Measurements from ENCODE around the gene CPLX1. TPM values are rescaled to one million over a fixed set of nuclear protein-coding genes. Genes with fewer than 3 reads are reported as not detected.
A peak's percentile ranks its signal among the peaks of the same experiment; 100 is the strongest.

CPLX1 gene
- total RNA-seq, 1 experiment from 2014 or later, result 3.9 TPM

DNA sequence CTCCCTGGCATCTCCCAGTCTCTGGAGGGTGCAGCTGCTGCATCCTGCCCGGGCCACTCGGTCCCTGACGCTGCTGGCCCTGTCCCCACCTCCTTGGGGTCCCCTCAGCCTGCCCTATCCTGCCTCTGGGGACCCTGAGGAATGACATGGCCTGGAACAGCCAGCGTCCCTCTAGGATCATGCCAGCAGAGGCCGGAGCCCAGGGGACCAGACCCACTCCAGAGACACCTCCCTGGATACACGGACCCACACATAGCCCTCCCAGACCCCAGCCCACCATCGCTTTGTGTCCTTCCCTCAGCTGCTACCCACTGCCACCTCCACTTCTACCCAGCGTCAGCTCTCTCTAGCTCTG lies 35.5 kb downstream of the CPLX1 start:
- no peaks in the 10 kb centered on the region for H3K79me2 ChIP-seq (ENCODE audit: low read depth)
- ChIA-PET POLR2A (ENCODE audit: unreplicated experiment) (no interaction called here), CTCF (no interaction called here)
- no peaks in the 10 kb centered on the region for H4K20me1 ChIP-seq (ENCODE audit: insufficient read depth)
- H3K4me3 ChIP-seq, result no peak overlapping the region
- H3K9me2 ChIP-seq (ENCODE audit: insufficient read depth), result no peaks in the 10 kb centered on the region
- no peaks in the 10 kb centered on the region for H3K9me3 ChIP-seq (ENCODE audit: insufficient read depth, low read depth)
- H2AFZ ChIP-seq, result no peak overlapping the region
- no peaks in the 10 kb centered on the region for H3K27me3 ChIP-seq (ENCODE audit: insufficient read depth, low read depth)
- H3K27ac ChIP-seq, result no peak overlapping the region
- H3F3A ChIP-seq (ENCODE audit: insufficient read depth, low read depth), result no peaks in the 10 kb centered on the region; the same call in 1 of the 2 replicates
- no peaks in the 10 kb centered on the region for H3K4me1 ChIP-seq (replicated peaks; ENCODE audit: insufficient read depth)
- BruUV-seq (replicated peaks), result no TSS peak
- H3K4me2 ChIP-seq, result no peak overlapping the region
- no peak for DNase-seq
- intact Hi-C loops (cut with micrococcal nuclease; ENCODE audit: unreplicated experiment), result no loop called here
- no peak for TF ChIP-seq EZH2 (IDR thresholded peaks at IDR 0.05; ENCODE audit: low read depth)
- TF ChIP-seq, protein P1, sequence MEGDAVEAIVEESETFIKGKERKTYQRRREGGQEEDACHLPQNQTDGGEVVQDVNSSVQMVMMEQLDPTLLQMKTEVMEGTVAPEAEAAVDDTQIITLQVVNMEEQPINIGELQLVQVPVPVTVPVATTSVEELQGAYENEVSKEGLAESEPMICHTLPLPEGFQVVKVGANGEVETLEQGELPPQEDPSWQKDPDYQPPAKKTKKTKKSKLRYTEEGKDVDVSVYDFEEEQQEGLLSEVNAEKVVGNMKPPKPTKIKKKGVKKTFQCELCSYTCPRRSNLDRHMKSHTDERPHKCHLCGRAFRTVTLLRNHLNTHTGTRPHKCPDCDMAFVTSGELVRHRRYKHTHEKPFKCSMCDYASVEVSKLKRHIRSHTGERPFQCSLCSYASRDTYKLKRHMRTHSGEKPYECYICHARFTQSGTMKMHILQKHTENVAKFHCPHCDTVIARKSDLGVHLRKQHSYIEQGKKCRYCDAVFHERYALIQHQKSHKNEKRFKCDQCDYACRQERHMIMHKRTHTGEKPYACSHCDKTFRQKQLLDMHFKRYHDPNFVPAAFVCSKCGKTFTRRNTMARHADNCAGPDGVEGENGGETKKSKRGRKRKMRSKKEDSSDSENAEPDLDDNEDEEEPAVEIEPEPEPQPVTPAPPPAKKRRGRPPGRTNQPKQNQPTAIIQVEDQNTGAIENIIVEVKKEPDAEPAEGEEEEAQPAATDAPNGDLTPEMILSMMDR (conservative IDR thresholded peaks at IDR 0.05), result no peak
- H3K36me3 ChIP-seq (ENCODE audit: low read depth), result no peaks in the 10 kb centered on the region

DNA sequence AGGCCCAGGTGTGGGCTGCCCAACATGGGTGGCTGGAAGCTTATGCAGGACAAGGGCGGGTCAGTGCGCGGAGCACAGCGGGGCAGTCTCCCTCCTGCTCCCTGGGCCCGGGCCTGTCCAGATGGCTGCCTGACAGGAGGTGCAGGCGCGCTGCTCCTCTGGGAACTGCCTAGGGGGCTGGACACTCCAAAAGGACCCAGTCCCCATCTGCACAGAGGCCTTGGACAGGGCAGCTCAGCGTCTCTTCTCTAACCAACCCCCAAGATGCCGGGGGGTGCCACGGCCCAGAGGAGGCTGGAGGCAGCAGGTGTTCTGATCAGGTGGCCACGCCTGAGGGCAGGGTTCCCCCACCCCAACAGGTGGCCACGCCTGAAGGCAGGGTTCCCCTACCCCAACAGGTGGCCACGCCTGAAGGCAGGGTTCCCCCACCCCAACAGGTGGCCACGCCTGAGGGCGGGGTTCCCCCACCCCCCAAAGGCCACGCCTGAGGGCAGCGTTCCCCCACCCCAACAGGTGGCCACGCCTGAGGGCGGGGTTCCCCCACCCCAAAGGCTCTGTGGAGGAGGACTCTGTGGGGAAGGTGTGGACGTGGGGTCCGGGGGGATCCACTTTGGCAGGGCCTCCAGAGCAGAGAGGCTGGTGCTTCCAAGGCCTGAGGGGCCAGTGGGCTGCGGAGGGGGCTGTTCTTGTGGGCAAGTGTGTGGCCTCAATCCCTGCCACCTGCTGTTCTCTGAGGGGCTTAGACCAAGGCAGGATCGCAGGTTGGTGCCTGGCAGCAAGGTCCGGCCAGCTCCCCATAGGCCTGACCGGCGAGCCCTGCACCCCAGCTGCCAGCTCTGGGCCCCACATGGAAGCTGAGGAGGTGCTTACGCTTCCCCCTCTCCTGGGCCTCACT lies 36.1 kb downstream of the CPLX1 start:
- ChIA-PET CTCF (no interaction called here), POLR2A (ENCODE audit: unreplicated experiment) (no interaction called here)
- no peaks in the 10 kb centered on the region for H3K9me2 ChIP-seq (ENCODE audit: insufficient read depth)
- intact Hi-C loops (cut with micrococcal nuclease; ENCODE audit: unreplicated experiment), result loop anchor here (10.0 kb wide), 1 partner anchor 45 kb away; no protein-coding TSS in a partner anchor
- H3K79me2 ChIP-seq (ENCODE audit: low read depth), result no peaks in the 10 kb centered on the region
- BruUV-seq (replicated peaks), result no TSS peak
- no peak for TF ChIP-seq EZH2 (IDR thresholded peaks at IDR 0.05; ENCODE audit: low read depth)
- TF ChIP-seq, protein P1 (conservative IDR thresholded peaks at IDR 0.05), result no peak
- H2AFZ ChIP-seq, result no peak overlapping the region
- no peaks in the 10 kb centered on the region for H4K20me1 ChIP-seq (ENCODE audit: insufficient read depth)
- DNase-seq, result peak in 1 of 2 experiments; percentile 27
- H3K4me1 ChIP-seq (replicated peaks; ENCODE audit: insufficient read depth), result no peaks in the 10 kb centered on the region
- no peaks in the 10 kb centered on the region for H3K9me3 ChIP-seq (ENCODE audit: insufficient read depth, low read depth)
- H3K4me2 ChIP-seq, result no peak overlapping the region
- H3K27me3 ChIP-seq (ENCODE audit: insufficient read depth, low read depth), result no peaks in the 10 kb centered on the region
- H3K4me3 ChIP-seq, result no peak overlapping the region
- no peak overlapping the region for H3K27ac ChIP-seq
- no peaks in the 10 kb centered on the region; the same call in 1 of the 2 replicates for H3F3A ChIP-seq (ENCODE audit: insufficient read depth, low read depth)
- no peaks in the 10 kb centered on the region for H3K36me3 ChIP-seq (ENCODE audit: low read depth)

DNA sequence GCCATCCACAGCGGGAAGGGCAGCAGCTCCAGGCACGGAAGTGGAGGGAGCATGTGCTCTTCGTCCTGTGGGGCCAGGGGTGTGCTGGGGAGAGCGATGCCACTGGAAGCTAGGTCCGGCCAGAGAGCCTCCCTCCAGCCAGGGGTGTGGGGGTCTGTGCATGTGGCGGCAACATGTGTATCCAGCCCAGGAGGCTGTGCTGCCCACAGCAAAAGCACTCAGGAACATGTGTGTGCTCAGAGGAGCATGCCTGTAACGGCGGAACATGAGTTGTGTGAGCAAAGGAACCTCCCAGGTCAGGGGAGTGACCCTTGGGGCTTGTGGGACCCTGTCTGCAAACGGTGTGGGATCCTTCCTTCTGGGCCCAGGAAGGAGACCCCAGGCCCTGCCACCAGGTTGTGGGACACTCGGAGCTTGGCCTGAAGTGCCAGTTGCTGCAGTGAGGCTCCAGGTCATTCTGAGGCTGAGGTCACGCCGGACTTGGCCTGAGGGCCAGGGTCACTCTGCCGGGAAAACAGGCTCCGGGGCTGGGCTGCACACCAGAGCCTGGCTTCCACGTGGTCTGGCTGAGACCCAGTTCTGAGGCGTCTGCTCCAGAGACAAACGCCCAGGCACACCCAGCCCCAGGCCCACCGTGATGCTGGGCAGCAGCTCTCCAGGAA lies 37.2 kb downstream of the CPLX1 start:
- Histone ChIP-seq H3K27ac (no peak overlapping the region), H3K79me2 (ENCODE audit: low read depth) (no peaks in the 10 kb centered on the region), H3K4me3 (no peak overlapping the region), H3F3A (ENCODE audit: insufficient read depth, low read depth) (no peaks in the 10 kb centered on the region; the same call in none of the 2 replicates), H3K4me1 (replicated peaks; ENCODE audit: insufficient read depth) (no peaks in the 10 kb centered on the region), H3K9me3 (ENCODE audit: insufficient read depth, low read depth) (no peaks in the 10 kb centered on the region), H3K27me3 (ENCODE audit: insufficient read depth, low read depth) (no peaks in the 10 kb centered on the region), H2AFZ (no peak overlapping the region), H3K36me3 (ENCODE audit: low read depth) (no peaks in the 10 kb centered on the region), H3K4me2 (no peak overlapping the region), H3K9me2 (ENCODE audit: insufficient read depth) (no peaks in the 10 kb centered on the region), H4K20me1 (ENCODE audit: insufficient read depth) (no peaks in the 10 kb centered on the region)
- BruUV-seq (replicated peaks), result no TSS peak
- POLR2A ChIA-PET (ENCODE audit: unreplicated experiment), result no interaction called here
- DNase-seq, result no peak
- intact Hi-C loops (cut with micrococcal nuclease; ENCODE audit: unreplicated experiment), result loop anchor here (10.0 kb wide), 1 partner anchor 46 kb away; no protein-coding TSS in a partner anchor
- CTCF ChIA-PET, result no interaction called here
- TF ChIP-seq, protein P1 (conservative IDR thresholded peaks at IDR 0.05), result no peak
- no peak for TF ChIP-seq EZH2 (IDR thresholded peaks at IDR 0.05; ENCODE audit: low read depth)

Data from PC-9 (cell line).